ENCODE results near the gene MTA1.
A peak's percentile ranks its signal among the peaks of the same experiment; 100 is the strongest.

MTA1 gene

DNA sequence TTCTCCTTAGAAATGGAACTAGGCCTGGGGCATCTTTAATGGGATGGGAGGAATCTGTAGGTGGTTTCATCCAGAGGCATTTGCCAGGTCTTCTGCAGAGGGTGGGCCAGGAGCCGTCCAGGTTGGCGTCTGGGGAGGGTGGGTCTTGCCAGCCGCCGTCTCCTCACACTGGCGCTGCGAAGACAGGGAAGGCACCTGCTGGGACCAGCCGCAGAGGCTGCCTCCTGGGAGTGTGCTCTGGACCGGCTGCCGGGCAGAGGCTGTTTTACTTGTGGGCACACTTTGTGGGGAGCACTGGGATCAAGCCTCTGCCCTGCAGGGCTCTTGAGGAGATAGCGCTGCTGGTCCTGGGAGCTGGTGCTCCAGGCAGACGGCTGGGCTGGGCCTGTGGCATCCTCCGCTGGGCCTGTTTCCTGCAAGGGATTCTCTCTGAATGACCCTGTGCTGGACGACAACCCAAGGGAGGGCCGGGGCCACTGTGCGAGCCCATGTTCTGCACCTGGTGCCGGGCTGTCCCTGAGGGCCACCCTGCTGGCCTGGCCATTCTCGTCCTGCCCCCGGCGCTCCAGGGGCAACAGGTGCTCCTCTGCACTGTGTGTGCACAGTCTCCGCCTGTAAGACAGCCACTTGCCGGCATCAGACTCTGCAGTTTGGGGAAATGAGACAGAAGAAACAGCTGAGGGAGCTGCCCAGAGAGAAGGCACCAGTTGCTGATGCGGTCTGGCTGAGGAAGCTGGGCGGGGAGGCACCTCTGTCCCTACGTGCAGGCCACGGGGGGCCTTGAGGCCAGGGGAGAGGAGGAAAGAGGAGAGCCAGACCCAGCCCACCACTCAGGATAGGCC, 31.3 kb upstream of the MTA1 start:
- no peak for DNase-seq

DNA sequence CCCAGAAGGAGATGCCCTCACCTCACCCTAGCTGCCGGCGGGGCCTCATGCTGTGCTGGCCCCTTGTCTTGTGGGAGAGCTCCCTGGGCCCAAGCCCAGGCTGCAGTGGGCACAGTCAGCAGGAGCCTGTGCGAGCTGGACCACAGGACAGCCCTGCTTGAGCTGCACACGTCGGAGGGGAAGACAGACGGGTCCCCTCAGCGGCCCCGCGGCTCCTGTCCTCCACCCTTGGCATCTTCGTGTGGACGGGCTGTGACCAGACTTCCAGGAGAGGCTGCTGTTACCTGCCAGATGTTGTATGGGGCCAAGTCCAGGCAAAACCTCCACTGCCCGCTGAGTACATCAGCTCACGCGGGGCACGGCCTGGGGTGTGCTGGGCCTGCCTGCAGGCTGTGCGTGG, 30.7 kb upstream of the MTA1 start:
- DNase-seq, result no peak

DNA sequence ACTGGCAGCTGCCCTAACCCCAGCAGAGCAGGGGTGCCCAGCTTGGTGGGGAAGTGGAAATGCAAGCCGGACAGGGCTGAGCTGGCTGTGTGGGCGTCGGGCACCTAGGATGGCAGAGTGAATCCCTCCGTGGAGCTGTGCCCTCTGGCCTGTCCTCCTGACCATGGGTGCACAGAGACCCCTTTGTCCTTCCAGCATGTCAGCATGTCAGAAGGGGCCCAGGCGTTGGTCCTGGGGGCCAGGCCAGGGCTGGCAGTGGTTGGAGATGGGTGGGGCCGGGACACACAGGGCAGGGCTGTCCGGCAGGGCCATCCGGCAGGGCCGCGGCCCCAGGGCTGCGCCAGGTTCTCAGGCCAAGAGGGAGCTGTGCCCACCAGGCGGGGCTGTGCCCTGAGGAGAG, 30.1 kb upstream of the MTA1 start:
- no peak for DNase-seq

DNA sequence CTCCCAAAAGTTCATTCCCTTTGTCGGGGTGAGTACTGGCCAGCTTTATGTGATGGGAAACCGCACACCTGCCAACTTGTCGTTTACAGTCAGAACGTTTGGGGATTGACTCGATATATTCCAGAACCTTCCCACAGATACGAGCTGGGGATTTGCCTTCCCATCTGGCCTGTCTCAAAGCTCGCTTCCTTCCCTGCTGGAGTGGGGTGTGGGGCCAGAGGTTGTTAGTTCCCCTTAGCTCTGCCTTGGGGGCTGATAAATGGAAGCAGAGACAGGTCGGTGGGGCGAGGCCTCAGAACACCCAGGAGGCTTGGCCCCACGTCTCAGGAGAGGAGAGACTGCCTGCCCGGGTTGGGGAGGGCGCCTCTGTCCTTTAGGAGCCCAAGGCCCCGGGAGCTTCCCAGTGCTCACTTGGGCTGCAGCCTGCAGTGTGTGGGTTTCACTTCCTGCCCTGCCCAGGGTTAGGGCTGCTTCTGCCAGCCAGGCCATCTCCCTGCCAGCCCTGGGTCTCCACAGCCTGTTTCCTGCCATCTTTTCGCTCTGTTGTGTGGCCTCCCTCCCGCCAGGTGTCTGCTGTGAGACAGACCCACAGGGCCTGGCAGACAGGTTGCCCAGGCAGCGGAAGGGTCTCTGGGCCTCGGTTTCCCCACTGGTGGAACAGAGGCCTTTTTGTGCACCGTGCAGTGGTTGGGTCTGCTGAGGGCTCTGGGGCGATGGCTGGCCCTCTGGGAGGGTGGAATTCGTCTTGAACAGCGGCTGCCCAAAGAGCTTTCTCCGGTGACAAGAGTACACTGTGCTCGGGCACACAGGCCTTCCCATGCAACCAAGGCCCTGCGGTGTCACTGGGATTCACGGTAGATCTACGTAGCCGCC, 29.4 kb upstream of the MTA1 start:
- DNase-seq, result no peak

DNA sequence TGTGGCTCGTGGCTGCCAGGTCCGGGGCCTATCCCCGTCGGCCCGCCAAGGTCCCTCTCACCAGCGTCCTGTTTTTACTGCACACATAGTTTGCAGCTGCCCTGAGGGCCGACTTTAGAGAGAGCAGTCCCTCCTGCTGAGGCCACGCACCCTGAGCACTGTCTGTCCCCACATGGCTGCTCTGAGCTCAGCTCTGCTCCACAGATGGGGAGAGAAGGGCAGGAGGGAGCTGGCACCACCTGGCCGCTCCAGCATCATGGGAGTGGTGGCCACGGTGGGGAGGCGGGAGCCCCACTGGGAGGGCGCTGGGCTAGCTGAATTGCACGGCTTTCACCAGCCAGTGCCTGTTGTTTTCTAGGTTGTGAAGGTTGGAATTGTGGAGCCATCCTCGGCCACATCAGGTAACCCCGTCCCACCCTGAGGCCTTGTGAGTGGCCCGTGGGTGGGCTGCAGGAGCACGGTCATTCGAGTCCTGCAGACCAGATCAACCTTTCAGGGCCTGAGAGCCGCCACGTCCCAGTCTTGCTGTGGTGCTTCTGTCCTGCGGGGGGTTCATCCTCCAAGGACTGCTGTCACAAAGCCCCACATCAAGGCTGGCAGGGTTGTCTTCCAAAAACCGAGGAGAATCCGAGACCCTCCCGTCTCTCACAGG, 28.7 kb upstream of the MTA1 start:
- DNase-seq, result peak; percentile 29

DNA sequence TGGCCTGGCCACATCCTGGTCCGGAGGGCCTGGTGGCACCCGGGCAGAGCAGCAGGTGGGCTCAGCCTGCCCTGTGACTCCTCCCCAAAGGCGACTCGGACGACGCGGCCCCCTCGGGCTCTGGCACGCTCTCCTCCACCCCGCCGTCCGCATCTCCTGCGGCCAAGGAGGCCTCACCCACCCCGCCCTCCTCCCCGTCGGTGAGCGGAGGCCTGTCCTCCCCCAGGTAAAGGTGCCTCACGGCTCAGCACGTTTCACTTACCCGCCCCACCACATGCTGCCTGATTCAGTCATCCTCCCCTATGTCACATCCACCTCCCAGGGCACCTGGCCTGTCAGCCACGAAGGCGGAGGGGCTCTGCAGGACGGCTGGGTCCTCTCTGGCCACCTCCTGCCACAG, 28.1 kb upstream of the MTA1 start:
- no peak for DNase-seq

DNA sequence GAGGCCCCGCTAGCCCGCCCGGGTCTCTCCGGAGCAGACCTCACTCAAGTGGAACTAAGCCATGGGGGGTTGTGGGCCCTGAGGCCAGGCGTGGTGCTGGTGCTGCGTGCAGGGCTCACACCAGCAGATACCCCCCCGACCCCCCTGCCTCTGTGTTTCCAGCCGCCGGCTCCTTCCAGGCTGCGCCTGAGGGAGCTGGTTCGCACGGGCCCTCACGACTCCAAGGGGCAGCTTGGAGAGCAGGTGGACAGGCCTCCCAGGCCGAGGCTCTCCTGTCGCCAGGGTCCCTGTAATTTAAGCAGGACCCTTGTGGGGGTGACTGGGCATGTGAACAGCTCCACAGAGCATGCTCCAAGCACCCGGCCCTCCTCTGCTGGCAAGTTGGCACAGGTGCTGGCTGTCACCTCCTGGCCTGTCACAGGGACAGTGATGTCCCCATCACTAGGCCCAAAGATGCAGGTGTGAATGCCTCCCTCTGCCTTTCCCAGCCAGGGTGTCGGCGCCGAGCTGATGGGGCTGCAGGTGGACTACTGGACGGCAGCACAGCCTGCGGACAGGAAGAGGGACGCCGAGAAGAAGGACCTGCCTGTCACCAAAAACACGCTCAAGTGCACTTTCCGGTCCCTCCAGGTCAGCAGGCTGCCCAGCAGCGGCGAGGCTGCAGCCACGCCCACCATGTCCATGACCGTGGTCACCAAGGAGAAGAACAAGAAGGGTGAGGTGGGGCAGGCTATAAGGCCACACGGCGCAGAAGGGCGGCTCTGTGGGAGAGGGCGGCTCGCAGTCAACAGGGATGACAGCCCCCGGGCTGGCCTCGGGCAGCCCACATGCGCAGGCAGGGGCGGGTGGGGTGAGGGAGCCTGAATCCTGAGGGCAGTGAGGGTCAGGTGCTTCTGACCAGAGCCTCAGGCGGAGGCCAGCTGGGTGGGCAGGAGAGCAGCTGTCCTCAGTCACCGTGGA, 27.2 kb upstream of the MTA1 start:
- no peak for DNase-seq

DNA sequence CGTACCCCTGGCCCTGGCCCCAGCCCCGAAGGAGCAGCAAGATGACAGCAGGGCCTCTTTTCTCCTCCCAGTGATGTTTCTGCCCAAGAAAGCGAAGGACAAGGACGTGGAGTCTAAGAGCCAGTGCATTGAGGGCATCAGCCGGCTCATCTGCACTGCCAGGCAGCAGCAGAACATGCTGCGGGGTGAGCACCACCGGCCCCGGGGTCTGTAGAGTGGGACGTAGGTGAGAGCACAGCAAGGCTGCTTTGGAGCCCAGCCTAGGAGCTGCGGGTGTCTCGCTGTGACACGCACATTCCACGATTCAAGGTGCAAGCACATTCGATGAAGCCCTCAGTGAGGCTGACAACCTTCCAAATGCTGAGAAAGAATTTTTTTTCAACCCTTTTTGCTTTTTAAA, 26.5 kb upstream of the MTA1 start:
- DNase-seq, result no peak

DNA sequence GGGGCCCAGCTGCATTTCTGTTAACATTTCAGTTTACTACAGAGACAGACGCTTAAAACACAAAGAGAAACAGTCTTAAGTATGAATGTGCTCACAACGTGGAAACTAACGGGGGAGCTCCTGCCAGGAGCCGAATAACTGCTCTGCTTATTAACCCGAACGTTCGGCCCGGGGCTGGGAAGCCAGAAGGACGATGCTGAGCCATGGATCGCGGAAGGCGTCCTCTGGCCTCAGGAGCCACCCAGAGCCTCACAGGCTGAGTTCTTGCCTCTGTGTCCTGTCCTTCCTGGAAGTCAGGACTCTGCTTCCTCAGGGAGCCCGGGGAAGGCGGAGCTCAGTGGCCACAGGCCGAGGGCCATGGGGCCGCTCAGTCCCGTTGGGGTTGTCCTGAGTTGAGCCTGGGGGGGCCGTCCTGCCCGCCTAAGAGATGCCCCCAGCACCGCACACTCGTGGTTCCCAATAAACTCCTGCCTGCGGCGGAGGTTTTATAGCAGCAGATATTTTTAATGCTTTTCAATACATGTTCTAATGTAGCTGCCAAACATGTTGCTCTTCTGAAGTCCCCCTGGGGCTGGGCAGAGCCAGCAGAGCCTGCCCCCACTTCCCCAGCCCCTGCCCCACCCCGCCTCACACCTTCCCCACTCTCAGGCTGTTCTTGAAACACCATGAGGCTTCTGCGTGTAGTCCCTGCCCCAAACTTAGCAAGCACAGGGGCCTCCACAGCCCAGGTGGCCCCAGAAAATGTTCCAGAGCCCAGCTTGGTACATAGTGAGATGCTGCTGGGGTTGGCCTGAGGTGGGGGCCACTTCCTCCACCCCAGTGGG, 24.7 kb upstream of the MTA1 start:
- DNase-seq, result no peak

DNA sequence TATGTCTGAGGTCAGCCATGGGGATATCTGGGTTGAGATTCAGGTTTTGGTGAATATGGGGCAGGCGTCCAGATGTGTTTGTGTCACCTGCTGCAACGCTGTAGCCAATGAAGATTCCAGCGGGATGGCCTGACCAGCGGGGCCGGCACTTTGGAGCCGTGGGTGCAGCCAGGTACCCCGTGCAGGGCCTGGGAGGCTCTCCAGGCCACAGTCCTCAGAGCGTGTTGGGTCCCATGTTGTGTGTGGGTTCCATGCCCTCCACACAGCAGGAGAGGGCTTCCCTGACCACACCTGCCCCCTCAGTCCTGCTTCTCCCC, 24.1 kb upstream of the MTA1 start:
- no peak for DNase-seq

DNA sequence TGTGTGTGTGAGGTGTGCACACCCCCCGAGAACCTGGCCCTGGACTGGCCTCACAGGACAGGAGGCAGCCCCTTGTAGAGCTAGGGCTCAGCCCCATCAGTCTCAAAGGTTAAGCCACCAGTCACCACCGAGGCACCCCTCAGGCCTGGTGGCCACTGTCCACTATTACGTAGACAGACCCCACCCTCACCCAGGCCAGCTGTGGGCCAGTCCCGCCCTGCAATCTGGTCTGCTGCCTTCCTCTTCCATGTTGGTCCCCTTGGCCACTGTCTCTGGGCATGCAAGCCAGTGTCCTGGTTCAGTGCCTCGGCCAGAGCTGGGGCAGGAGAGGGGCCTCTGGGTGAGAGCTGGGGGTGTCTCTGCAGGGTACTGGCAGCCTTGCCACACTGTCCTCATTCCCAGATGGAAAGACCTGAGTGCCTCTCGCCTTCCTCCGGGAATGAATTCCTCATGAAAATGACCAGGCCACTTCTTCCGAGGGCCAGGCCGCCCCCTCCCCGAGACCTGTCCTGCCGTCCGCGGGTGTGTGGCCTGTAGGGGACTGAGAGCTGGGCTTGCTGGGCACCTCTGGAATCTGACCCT, 22.2 kb upstream of the MTA1 start:
- no peak for DNase-seq

DNA sequence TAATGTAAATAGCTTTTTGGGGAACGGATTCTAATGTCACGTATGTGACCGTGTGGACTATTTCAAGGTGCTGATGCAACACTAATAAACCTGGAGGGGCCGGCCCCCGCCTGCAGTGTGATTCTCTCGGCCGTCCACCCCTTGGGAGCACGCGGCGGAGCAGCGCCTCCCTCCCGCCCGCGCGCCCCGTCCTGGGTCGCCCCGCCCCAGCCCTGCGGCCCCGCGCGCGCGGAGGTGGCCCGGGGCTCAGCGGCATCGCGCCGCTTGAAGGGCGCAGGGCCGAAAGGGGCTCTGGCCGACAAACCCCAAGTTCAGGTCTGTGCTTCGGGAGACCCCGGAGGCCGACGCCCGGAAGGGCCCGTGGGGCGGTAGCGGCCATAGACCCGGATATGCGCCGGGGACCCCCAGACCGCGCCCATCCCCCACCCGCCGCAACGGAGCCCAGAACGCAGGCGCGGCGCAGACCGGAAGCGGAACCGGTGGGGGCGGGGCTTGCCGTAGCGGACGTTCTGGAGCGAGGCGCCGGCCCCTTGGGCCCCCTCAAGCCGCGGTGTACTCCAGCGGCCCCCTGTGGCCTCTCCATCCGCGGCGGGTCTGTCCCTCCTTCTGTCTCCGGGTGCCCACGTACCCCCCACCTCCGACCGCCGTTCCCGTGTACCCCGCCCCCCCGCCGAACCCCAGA, 21.4 kb upstream of the MTA1 start, which contains the start of gene TEX22:
TSS of gene TEX22 (plus strand) at position 495 of the 682 bp plus-strand sequence. CDS start 803 bp downstream, outside the sequence.
- DNase-seq, result peak; percentile 96

DNA sequence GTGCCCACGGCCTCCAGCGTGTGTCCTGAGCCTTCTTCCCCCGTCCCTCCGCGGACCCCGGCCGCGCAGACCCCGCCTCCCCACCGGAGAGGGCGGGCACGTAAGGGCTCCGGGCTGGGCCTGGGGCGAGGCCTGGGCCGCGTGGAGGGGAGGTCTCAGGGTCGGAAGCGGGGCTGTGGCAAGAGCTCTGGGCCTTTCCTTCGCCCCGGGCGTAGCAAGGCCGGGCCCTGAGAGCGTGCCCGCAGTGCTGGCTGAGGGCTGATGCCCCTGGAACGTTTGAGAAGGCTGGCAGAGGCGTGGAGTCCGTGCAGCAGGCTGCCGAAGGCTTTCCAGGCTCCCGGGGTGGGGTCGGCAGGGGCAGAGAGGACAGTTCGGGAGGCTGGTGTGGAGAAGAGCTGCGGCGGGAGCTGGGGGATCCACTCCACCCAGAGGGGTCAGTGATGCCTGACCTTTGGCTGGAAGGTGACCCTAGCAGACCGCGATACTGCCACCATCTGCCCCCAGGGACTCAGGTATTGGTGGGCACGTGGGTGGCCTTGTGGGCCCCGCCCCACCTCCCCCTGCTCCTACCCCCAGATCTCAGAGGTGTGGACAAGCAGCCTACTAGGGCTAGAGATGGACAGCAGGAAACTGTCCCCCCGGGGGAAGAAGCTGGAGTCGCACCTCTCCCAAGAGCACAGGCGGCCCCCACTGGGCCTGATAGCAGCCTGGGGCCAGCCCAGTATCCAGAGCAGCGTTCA, 20.7 kb upstream of the MTA1 start:
- DNase-seq, result peak; percentile 84

DNA sequence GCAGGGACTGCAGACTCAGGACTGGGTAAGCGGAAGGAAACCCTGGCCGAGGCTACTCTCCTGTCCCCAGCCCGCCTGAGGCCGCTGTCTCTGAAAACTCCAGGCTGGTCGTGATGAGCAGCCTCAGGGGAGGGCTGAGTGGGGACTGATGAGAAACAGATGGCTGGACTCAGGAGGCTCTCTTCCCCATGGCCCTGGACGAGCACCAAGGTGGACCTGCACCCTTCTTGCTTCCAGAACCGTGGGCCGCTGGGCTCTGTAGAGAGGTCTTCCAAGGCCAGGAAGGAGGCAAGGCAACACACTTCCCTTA, 20.2 kb upstream of the MTA1 start:
- no peak for DNase-seq

DNA sequence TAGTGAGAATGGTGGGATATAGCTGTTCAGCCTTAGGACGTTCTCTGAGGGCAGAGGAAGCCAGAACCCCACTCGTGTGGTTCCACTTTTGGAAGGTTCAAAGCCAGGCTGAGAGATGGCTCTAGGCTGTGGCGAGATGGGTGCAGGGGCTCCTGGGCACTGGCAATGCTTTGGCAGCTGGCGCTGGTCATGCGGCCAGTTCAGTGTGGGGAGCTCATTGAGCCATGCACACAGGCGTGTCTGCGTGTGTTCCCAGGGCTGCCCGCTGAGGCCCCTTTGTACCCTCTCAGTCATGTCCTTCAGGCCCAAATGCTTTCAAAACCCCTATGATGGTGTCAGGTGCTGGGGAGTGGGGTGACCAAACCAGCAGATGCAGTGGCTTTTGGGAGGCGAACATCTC, 19.6 kb upstream of the MTA1 start:
- no peak for DNase-seq

DNA sequence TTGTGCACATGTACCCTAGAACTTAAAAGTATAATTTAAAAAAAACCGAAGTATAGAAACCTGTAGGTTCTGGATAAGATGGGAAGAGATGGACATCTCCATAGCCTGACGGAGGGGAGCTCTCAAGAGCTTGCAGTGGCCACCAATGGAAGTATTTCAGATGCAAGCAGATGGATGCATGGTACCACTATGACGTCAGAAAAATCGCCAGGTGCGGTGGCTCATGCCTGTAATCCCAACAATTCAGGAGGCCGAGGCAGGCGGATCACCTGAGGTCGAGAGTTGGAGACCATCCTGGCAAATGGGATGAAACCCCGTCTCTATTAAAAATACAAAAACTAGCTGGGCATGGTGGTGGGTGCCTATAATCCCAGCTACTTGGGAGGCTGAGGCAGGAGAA, 17.9 kb upstream of the MTA1 start:
- DNase-seq, result no peak

DNA sequence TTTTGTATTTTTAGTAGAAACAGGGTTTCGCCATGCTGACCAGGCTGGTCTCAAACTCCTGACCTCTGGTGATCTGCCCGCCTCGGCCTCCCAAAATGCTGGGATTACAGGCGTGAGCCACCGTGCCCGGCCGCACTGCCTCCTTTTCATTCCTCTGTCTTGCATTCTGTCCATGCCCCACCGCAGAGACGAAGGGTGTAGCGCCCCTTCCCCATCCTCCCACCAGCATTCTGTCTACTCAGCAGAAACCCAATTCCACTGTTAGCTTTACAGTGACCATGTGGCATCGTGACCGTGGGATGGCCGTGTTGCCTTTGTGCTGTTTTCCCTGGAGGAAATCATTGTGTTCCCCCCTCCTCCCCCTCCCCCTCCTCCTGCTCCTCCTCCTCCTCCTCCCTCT, 11.0 kb upstream of the MTA1 start:
- no peak for DNase-seq

DNA sequence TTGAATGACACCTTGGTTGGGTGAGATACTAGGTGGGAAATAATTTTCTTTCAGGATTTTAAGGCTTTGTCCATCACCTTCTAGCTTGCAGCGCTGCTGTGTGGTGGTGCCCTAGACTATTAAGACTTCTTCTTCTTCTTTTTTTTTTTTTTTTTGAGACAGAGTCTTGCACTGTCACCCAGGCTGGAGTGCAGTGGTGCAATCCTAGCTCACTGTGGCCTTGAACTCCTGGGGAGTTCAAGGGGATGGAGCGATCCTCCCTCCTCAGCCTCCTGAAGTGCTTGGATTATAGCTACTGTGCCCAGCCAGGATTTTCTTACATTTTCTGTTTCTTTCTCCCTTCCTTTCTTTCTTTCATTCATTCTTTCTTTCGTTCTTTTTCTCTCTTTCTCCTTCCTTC, 10.3 kb upstream of the MTA1 start:
- no peak for DNase-seq

DNA sequence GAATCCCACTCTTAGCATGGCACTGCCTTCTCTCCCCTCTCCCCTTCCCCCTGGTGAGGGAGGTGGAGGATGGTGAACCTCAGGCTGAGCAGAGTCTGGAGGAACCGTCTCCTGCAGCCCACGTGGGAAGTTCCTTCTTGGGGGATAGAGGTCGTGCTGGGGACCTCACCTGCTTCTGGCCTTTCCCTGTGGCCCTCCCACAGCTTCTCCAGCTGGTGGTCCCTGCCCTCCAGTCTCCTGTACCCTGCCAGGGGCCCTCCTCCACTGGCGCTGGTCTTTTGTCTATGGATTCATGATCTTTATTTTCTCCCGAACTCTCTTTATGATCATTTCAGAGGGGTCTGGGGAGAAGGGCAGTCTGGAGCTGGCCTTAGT, 9.0 kb upstream of the MTA1 start:
- no peak for DNase-seq

Measured in COR-L47 (cell line).